OCI-LY3 (cell line): ENCODE data around the gene LSM3.

Experiments used
- CTCF ChIP-seq: fragments of 200-600, 300-600 bp; sonication (generic); IDR thresholded peaks from 2 replicates; pipeline ENCODE4 v1.5.1; 2014; ENCODE audit warnings: antibody characterized with exemption, low read length, low read depth
- EZH2phosphoT487 ChIP-seq: fragments of 200-600 bp; shearing (Covaris generic); IDR thresholded peaks from 2 replicates; pipeline ENCODE4 v1.6.1; 2018; ENCODE audit warnings: antibody characterized with exemption, mixed run types, low read depth

GRCh38 chr3:14157951-14158350, 20.7 kb upstream of the LSM3 start:
- TF ChIP-seq EZH2phosphoT487, result no peak
- no peak for TF ChIP-seq CTCF
